Measurements from ENCODE around the gene DZANK1.
"Not testable (repeated sequence)": the region's sequence is repeated elsewhere in the genome, so short reads cannot be mapped to it uniquely, and the experiment has no call there.

DZANK1 gene

DNA sequence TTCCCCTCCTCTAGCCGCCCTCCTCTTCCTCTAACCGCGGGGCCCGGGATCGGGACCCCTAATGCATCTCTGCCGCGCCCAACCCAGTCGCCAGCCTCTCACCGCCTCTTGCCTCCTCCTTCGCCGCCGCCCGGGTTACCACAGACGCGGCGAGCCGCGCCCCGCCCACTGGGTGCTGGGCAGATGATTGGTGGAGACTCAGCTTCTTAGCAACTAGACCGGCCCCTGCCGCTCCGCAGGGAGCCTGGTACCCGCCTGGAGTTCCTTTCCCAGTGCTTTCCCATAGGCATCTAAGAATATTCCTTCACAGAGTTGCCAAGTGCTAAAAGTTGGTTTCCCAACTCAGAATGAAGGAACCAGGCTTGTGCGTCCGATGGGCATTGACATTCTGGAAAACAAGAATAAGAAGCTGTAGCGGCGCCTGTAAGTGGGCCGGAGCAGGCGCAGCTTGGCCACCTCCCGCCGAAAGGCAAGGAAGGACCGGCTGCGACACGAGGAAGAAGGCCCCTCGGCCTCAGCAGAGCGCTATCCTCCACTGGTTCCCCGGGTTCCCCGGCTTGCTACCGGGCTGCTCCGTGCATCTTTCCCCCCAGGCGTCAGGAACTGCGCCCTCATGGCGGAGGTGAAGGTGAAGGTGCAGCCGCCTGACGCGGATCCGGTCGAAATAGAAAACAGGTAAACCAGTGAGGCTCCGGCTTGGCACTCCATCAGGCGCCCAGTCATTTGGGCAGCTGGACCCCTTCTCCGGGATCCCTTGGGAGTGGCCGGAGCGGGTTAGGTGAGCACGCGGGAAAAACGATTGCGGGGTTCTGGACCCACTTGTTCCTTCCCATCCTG lies at the start of gene DZANK1, which contains the start of gene POLR3F:
Gene DZANK1 (minus strand): TSS at position 137 of the 837 bp plus-strand sequence. CDS start 1,672 bp downstream, outside the sequence.
Gene POLR3F (plus strand): TSS at position 497 of the 837 bp plus-strand sequence. CDS start 117 bp downstream, at position 614.
- H3K36me3 ChIP-seq (ENCODE audit: insufficient read depth, low read length) = no peaks in the 10 kb centered on the region; the same call in 1 of the 2 replicates
- H3K4me1 ChIP-seq (ENCODE audit: insufficient read depth, low read length) = no peaks in the 10 kb centered on the region
- H3K9me3 ChIP-seq (ENCODE audit: control insufficient read depth, insufficient read depth, low read length) = no peaks in the 10 kb centered on the region
- peak within 1 kb of the TSS; percentile 79 for H3K9ac ChIP-seq (ENCODE audit: low read depth, low read length)

DNA sequence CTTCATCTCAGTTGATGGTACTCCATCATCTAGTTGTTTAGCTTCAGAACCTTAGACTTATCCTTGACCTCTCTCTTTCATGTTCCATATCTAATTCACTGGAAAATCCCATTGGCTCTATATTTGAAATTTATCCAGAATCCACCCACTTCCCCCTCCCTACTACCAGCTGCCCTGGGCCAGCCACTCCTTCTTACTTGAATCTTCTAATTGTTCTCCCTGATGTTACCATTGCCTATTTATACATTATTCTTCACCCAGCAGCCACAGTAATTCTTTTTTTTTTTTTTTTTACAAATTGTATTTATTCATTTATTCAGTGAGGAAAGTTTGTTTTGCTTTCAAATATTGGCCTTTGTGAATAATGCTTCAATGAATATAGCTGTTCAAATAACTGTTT lies 49.1 kb upstream of the DZANK1 start:
- H3K9ac ChIP-seq (ENCODE audit: low read depth, low read length) = no peak overlapping the region
- no peaks in the 10 kb centered on the region for H3K4me1 ChIP-seq (ENCODE audit: insufficient read depth, low read length)
- H3K36me3 ChIP-seq (ENCODE audit: insufficient read depth, low read length) = peaks cover 9% of the 10 kb centered on the region
- H3K9me3 ChIP-seq (ENCODE audit: control insufficient read depth, insufficient read depth, low read length) = no peaks in the 10 kb centered on the region

DNA sequence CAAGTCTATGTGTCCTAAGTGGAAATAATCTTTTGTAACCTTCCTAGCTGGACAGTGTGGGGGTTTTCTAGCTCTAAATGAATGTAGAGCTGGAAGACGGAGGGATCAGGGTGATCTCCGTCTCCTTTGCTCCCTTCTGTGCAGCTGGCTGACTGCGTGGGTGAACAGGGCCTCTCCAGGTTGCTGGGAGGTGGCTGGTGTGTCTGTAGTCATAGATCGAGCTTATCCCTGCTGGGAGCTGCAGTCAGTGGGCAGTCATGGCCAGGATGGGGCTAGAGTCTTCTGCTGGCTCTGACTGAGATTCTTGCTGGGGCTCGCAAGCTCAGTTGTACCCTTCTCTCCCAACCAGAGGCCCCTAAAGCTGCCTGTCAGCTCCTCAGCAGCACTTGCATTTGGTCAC lies 47.3 kb upstream of the DZANK1 start:
- Histone ChIP-seq H3K36me3 (ENCODE audit: insufficient read depth, low read length) (peaks cover 12% of the 10 kb centered on the region), H3K9ac (ENCODE audit: low read depth, low read length) (no peak overlapping the region), H3K4me1 (ENCODE audit: insufficient read depth, low read length) (no peaks in the 10 kb centered on the region), H3K9me3 (ENCODE audit: control insufficient read depth, insufficient read depth, low read length) (no peaks in the 10 kb centered on the region)

DNA sequence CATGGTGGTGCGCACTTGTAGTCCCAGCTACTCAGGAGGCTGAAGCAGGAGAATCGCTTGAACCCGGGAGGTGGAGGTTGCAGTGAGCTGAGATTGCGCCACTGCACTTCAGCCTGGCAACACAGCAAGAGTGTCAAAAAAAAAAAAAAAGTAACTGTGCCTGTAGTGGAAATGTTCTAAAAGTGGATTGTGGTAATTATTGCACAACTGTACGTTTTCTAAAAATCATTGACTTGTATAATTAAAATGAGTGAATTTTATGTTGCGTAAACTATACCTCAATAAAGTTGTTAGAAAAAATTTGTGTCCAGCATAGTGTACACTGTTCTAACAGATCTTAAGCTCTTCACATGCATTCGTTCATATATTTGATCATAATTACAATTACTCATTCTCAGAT lies 46.4 kb upstream of the DZANK1 start:
- H3K36me3 ChIP-seq (ENCODE audit: insufficient read depth, low read length) = peaks cover 12% of the 10 kb centered on the region
- no peak overlapping the region for H3K9ac ChIP-seq (ENCODE audit: low read depth, low read length)
- H3K4me1 ChIP-seq (ENCODE audit: insufficient read depth, low read length) = no peaks in the 10 kb centered on the region
- no peaks in the 10 kb centered on the region for H3K9me3 ChIP-seq (ENCODE audit: control insufficient read depth, insufficient read depth, low read length)

DNA sequence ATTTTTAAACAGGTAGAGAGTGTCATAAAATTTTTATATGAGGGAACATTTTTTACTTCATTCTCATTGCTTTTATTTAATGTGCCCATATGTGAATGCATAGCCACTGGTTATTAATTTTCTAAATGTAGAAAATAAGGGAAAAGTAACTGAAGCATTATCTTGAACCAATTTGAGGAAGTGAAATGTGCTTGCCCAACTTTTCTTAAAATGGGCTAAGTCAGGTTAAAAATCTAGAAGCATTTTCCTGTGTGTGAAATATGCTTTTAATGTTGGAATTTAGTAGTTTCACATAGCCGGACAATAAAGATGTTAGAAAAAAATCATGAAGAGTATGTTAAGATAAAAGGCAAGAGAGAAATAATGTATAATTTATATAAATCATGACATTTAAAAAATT lies 44.7 kb upstream of the DZANK1 start:
- H3K4me1 ChIP-seq (ENCODE audit: insufficient read depth, low read length) = no peaks in the 10 kb centered on the region
- H3K9me3 ChIP-seq (ENCODE audit: control insufficient read depth, insufficient read depth, low read length) = no peaks in the 10 kb centered on the region
- no peak overlapping the region for H3K9ac ChIP-seq (ENCODE audit: low read depth, low read length)
- peaks cover 12% of the 10 kb centered on the region for H3K36me3 ChIP-seq (ENCODE audit: insufficient read depth, low read length)

DNA sequence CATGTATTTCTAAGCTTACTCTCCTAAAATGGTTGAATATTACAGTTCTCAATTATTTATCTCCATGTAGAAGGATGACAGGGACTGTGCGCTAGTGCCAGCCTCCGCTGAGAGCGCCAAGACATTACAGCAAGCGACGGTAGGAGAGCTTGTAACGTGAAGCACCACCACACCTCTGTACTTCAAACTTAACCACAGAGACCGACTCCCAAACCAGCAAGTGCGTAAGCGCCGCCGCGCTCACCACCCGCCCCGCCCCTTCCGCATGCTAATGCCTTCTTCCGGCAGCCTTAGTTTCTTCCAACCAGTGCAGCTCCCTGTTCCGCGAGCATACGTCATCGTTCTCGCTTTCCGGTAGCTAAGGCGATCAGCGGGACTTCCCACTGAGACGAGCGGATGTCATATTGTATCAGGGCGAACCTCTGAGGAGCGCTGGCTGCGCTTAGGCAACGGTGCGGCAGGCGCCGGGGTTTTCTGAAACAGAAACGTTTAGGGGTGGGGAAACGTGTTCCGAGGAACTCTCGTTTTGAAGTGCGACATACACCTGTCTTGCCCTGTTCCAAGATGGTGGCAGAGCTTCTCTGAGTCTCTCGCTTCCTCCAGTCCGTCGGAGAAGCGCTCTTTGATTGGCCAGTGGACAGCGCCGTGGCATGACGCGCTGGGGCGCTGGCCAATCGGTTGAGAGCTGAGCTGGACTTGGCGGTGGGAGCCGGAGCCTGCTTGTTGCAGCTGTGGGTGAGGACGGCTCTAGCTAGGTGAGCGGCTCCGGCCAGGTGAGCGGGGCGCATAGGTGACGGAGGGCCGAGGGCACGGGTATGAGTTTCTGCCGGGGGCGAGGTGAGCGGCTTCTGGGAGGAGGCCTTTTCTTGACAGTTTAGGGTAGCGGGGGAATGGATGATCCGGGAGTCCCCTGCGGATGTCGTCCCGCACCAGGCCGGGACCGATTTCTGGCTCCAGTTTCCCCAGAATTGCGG lies 40.7 kb upstream of the DZANK1 start, which contains the start of gene SEC23B:
Gene SEC23B (plus strand): TSS at position 723 of the 974 bp plus-strand sequence. CDS start 2,896 bp downstream, outside the sequence.
- peak within 1 kb of the TSS; percentile 90 for H3K9ac ChIP-seq (ENCODE audit: low read depth, low read length)
- H3K36me3 ChIP-seq (ENCODE audit: insufficient read depth, low read length) = 0 out of 2 replicates have a peak, but pooled peaks cover 4% of the 10 kb centered on the region
- H3K4me1 ChIP-seq (ENCODE audit: insufficient read depth, low read length) = no peaks in the 10 kb centered on the region
- no peaks in the 10 kb centered on the region for H3K9me3 ChIP-seq (ENCODE audit: control insufficient read depth, insufficient read depth, low read length)

DNA sequence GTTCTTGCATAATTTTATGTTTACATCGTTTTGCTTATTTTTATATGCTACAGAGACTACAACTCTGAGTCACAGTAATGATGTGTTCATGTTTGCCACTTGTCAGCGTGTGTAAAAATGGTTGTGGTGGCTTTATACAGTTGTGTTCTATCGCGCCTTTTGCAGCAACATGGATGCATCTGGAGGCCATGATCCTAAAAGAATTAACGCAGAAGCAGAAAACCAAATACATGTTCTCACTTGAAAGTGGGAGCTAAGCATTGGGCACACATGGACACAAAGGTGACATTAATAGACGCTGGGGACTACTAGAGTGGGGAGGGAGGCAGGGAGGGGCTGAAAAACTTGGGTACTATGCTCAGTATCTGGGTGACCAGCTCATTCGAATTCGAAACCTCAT lies 39.9 kb upstream of the DZANK1 start:
- no peaks in the 10 kb centered on the region for H3K9me3 ChIP-seq (ENCODE audit: control insufficient read depth, insufficient read depth, low read length)
- no peaks in the 10 kb centered on the region for H3K4me1 ChIP-seq (ENCODE audit: insufficient read depth, low read length)
- H3K36me3 ChIP-seq (ENCODE audit: insufficient read depth, low read length) = 0 out of 2 replicates have a peak, but pooled peaks cover 4% of the 10 kb centered on the region
- peak overlapping the region; percentile 90 for H3K9ac ChIP-seq (ENCODE audit: low read depth, low read length)

DNA sequence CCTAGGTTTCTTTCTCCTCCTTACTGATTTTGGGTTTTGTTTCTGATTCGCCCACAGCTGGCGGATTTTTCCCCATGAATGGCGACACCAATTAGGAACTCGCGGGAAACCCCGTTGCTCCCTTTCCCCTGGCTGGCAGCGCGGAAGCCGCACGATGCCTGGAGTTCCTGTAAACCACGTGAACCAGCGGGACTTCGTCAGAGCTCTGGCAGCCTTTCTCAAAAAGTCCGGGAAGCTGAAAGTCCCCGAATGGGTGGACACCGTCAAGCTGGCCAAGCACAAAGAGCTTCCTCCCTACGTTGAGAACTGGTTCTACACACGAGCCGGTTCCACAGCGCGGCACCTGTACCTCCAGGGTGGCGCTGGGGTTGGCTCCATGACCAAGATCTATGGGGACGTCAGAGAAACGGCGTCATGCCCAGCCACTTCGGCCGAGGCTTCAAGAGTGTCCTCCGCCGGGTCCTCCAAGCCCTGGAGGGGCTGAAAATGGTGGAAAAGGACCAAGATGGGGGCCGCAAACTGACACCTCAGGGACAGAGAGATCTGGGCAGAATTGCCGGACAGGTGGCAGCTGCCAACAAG lies 37.7 kb upstream of the DZANK1 start:
- H3K9me3 ChIP-seq (ENCODE audit: control insufficient read depth, insufficient read depth, low read length) = no peaks in the 10 kb centered on the region
- H3K36me3 ChIP-seq (ENCODE audit: insufficient read depth, low read length) = no peaks in the 10 kb centered on the region
- no peaks in the 10 kb centered on the region for H3K4me1 ChIP-seq (ENCODE audit: insufficient read depth, low read length)
- no peak overlapping the region for H3K9ac ChIP-seq (ENCODE audit: low read depth, low read length)

DNA sequence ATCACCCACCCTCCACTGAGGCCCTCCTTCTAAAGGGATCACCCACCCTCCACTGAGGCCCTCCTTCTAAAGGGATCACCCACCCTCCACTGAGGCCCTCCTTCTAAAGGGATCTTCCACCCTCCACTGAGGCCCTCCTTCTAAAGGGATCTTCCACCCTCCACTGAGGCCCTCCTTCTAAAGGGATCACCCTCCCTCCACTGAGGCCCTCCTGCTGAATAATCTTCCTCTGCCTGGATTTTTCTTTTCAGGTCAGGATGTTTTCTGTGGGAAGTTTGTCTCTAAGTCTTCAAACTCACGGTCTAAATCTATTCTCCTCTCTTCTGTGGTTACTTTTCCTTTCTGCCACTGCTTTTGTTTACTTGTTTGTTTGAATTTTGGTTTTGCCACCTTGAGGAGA lies 34.8 kb upstream of the DZANK1 start:
- H3K36me3 ChIP-seq (ENCODE audit: insufficient read depth, low read length); H3K9ac ChIP-seq (ENCODE audit: low read depth, low read length); H3K4me1 ChIP-seq (ENCODE audit: insufficient read depth, low read length); H3K9me3 ChIP-seq (ENCODE audit: control insufficient read depth, insufficient read depth, low read length): not testable (repeated sequence)

DNA sequence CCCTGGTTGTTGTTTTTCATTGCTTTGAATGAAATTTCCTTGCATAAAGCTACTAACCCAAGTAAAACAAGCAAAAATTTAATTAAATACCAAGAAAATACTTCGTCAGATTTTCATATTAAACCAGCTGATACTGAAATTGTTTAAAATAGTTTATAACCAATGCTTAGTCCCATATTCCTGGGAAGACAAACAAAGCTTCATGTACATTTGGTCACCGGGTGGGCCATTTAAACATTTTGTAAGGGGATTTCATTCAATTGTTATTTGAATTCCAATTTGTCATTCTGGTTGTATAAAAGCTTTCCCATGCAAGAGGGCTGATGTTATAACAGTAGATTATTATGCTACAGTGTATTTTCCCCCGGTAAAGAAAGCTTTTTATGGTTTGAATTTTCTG lies 30.8 kb upstream of the DZANK1 start:
- peaks cover 5% of the 10 kb centered on the region for H3K4me1 ChIP-seq (ENCODE audit: insufficient read depth, low read length)
- H3K36me3 ChIP-seq (ENCODE audit: insufficient read depth, low read length) = no peaks in the 10 kb centered on the region
- H3K9me3 ChIP-seq (ENCODE audit: control insufficient read depth, insufficient read depth, low read length) = no peaks in the 10 kb centered on the region
- peak overlapping the region; percentile 98 for H3K9ac ChIP-seq (ENCODE audit: low read depth, low read length)

DNA sequence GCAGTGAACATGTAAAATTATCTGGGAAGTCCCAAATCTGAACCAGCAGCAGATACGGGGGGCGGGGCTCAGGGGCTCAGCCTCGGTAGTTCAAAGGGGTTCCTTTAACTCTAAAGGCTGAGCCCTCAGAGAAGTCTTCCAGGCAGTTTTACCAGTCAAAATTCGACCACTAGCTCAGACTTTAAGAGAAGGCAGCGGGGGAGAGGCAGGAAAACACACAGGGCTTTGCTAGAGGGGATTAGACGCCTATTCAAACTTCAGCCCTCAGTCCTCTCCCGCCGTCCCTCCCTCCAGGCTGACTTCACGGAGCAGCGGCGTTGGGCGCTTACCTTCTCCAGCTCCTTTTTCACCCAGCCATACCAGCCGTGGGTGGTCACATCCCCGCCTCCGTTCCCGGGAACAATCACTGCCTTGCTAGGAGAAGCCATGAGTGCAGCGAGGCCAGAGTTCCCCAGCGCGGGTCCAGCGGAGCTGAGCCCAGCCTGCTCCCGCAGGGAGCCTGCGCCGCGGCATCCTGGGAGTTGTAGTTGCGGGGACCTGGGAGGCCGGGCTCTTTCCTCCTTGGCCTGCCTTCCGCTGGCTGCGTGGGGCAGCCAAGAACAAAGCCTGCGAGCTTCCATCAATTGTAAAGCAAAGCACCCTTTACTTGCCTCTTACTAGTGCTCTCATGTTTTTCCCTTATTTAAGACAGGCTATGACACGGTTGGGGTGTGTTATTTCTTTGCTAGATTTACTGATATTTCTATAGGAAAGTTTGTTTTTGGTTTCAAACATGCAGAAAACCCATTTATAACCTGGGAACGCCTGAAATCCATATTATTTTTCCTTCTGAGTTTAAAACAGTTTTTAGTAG lies 30.1 kb upstream of the DZANK1 start, which contains the start of gene RBBP9:
Gene RBBP9 (minus strand): TSS at position 486 of the 853 bp plus-strand sequence. CDS start 58 bp downstream, at position 428.
- H3K9ac ChIP-seq (ENCODE audit: low read depth, low read length) = peak within 1 kb of the TSS; percentile 98
- no peaks in the 10 kb centered on the region for H3K9me3 ChIP-seq (ENCODE audit: control insufficient read depth, insufficient read depth, low read length)
- no peaks in the 10 kb centered on the region for H3K36me3 ChIP-seq (ENCODE audit: insufficient read depth, low read length)
- peaks cover 5% of the 10 kb centered on the region for H3K4me1 ChIP-seq (ENCODE audit: insufficient read depth, low read length)

DNA sequence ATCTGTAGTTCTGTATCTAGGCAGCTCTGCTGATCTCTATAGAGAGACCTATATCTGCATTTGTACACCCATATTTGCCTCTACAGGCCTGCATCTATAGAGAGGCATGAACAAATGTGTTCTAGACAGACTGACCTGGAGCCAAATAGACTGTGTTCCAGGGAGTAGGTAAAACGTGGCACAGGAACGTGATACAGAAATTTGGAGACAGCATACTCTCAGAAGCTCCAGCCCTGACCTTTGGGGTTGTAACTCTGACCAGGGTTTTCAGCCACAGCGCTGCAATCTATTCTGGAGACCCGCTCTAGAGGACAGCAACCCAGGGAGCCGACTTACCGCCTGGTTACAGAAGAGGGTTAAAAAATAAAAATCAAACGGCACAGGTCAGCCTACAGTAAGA lies 29.2 kb upstream of the DZANK1 start:
- H3K36me3 ChIP-seq (ENCODE audit: insufficient read depth, low read length) = no peaks in the 10 kb centered on the region
- no peaks in the 10 kb centered on the region for H3K9me3 ChIP-seq (ENCODE audit: control insufficient read depth, insufficient read depth, low read length)
- peaks cover 5% of the 10 kb centered on the region for H3K4me1 ChIP-seq (ENCODE audit: insufficient read depth, low read length)
- H3K9ac ChIP-seq (ENCODE audit: low read depth, low read length) = peak overlapping the region; percentile 98; the same call in 1 of the 2 replicates

DNA sequence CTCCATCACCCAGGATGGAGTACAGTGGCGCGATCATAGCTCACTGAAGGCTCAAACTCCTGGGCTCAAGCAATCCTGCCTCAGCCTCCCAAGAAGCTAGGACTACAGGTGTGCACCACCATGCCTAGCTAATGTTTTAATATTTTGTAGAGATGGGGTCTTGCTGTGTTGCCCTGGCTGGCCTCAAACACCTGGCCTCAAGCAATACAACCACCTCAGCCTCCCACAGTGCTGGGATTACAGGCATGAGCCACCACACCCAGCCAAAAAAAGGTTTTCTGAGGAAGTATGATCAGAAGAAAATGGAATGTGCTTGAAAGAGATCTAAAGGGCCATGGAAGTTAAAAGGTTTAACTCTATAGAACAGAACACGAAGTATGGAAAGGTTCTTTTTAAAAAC lies 21.5 kb upstream of the DZANK1 start:
- H3K36me3 ChIP-seq (ENCODE audit: insufficient read depth, low read length) = peaks cover 2% of the 10 kb centered on the region; the same call in 1 of the 2 replicates
- no peak overlapping the region for H3K9ac ChIP-seq (ENCODE audit: low read depth, low read length)
- no peaks in the 10 kb centered on the region for H3K9me3 ChIP-seq (ENCODE audit: control insufficient read depth, insufficient read depth, low read length)
- H3K4me1 ChIP-seq (ENCODE audit: insufficient read depth, low read length) = no peaks in the 10 kb centered on the region

Data from ES-I3 (cell line).